ENCODE results near the gene SLAIN1.
A peak's percentile ranks its signal among the peaks of the same experiment; 100 is the strongest.

Gene SLAIN1

GRCh38 chr13:77703408-77703807 lies 5.9 kb downstream of the SLAIN1 start:
- WGBS (ENCODE audit: insufficient coverage): 100% methylated on average over 4 of the region's 5 CpGs
- H3K36me3 ChIP-seq (ENCODE audit: control insufficient read depth in 4 of 4, insufficient read depth in 4 of 4, low read length in 3 of 4): peaks cover 9 to 21% (median 16%) of the 10 kb centered on the region in 4 experiments
- DNase-seq: no peak
- H3K4me3 ChIP-seq (ENCODE audit: control insufficient read depth in 1 of 7, extremely low read depth in 1 of 7, insufficient read depth in 4 of 7, low read depth in 2 of 7, low read length in 6 of 7): no peak overlapping the region
- no peaks in the 10 kb centered on the region for H3K27me3 ChIP-seq (replicated peaks in 2 of 5; ENCODE audit: control insufficient read depth in 4 of 5, insufficient read depth in 5 of 5, low read length in 4 of 5)
- ChIA-PET CTCF (interaction anchor here (0.5 kb wide), 1 partner anchor 105 kb away, joined by 3 read pairs; no protein-coding TSS in a partner anchor), POLR2A (no interaction called here)
- H3K4me1 ChIP-seq (ENCODE audit: control extremely low read depth in 1 of 4, control insufficient read depth in 4 of 4, insufficient read depth in 4 of 4, low read length in 3 of 4): peaks cover 8 to 18% (median 13%) of the 10 kb centered on the region in 4 experiments
- no peak overlapping the region for H3K27ac ChIP-seq (ENCODE audit: insufficient read depth in 1 of 2, low read depth in 1 of 2, low read length in 2 of 2, poor library complexity in 1 of 2, severe bottlenecking in 2 of 2)
- H3K9me3 ChIP-seq (ENCODE audit: control extremely low read depth in 1 of 5, control insufficient read depth in 4 of 5, insufficient read depth in 2 of 5, low read depth in 1 of 5, low read length in 4 of 5): peaks cover 0 to 14% (median 6%) of the 10 kb centered on the region in 5 experiments

GRCh38 chr13:77714119-77714755 lies 16.8 kb downstream of the SLAIN1 start:
- Histone ChIP-seq H3K27me3 (replicated peaks in 2 of 5; ENCODE audit: control insufficient read depth in 4 of 5, insufficient read depth in 5 of 5, low read length in 4 of 5) (no peaks in the 10 kb centered on the region), H3K9me3 (ENCODE audit: control extremely low read depth in 1 of 5, control insufficient read depth in 4 of 5, insufficient read depth in 2 of 5, low read depth in 1 of 5, low read length in 4 of 5) (peaks cover under 1 to 19% (median 6%) of the 10 kb centered on the region in 5 experiments), H3K4me3 (ENCODE audit: control insufficient read depth in 1 of 7, extremely low read depth in 1 of 7, insufficient read depth in 4 of 7, low read depth in 2 of 7, low read length in 6 of 7) (no peak overlapping the region), H3K36me3 (ENCODE audit: control insufficient read depth in 4 of 4, insufficient read depth in 4 of 4, low read length in 3 of 4) (no peaks in the 10 kb centered on the region), H3K4me1 (ENCODE audit: control extremely low read depth in 1 of 4, control insufficient read depth in 4 of 4, insufficient read depth in 4 of 4, low read length in 3 of 4) (no peaks in the 10 kb centered on the region), H3K27ac (ENCODE audit: insufficient read depth in 1 of 2, low read depth in 1 of 2, low read length in 2 of 2, poor library complexity in 1 of 2, severe bottlenecking in 2 of 2) (no peak overlapping the region)
- 100% methylated on average over 2 of the region's 3 CpGs for WGBS (ENCODE audit: insufficient coverage)
- no peak for DNase-seq
- ChIA-PET CTCF (no interaction called here), POLR2A (no interaction called here)

- Histone ChIP-seq H3K9me3 (ENCODE audit: control extremely low read depth in 1 of 5, control insufficient read depth in 4 of 5, insufficient read depth in 2 of 5, low read depth in 1 of 5, low read length in 4 of 5) (peaks cover 0 to 9% (median 0%) of the 10 kb centered on the region in 5 experiments), H3K4me1 (ENCODE audit: control extremely low read depth in 1 of 4, control insufficient read depth in 4 of 4, insufficient read depth in 4 of 4, low read length in 3 of 4) (no peaks in the 10 kb centered on the region), H3K27ac (ENCODE audit: insufficient read depth in 1 of 2, low read depth in 1 of 2, low read length in 2 of 2, poor library complexity in 1 of 2, severe bottlenecking in 2 of 2) (no peak overlapping the region), H3K4me3 (ENCODE audit: control insufficient read depth in 1 of 7, extremely low read depth in 1 of 7, insufficient read depth in 4 of 7, low read depth in 2 of 7, low read length in 6 of 7) (no peak overlapping the region), H3K27me3 (replicated peaks in 2 of 5; ENCODE audit: control insufficient read depth in 4 of 5, insufficient read depth in 5 of 5, low read length in 4 of 5) (no peaks in the 10 kb centered on the region), H3K36me3 (ENCODE audit: control insufficient read depth in 4 of 4, insufficient read depth in 4 of 4, low read length in 3 of 4) (peaks cover 4 to 10% (median 5%) of the 10 kb centered on the region in 4 experiments)
- CTCF ChIA-PET: no interaction called here
- POLR2A ChIA-PET: no interaction called here
- no peak for DNase-seq
- WGBS (ENCODE audit: insufficient coverage): no CpG with 5 or more reads among the region's 1 CpG
These were observed 17.9 kb downstream of the SLAIN1 start for GRCh38 chr13:77715233-77715891.

- CTCF ChIA-PET: no interaction called here
These were observed 19.2 kb downstream of the SLAIN1 start for GRCh38 chr13:77716692-77717091.

DNA sequence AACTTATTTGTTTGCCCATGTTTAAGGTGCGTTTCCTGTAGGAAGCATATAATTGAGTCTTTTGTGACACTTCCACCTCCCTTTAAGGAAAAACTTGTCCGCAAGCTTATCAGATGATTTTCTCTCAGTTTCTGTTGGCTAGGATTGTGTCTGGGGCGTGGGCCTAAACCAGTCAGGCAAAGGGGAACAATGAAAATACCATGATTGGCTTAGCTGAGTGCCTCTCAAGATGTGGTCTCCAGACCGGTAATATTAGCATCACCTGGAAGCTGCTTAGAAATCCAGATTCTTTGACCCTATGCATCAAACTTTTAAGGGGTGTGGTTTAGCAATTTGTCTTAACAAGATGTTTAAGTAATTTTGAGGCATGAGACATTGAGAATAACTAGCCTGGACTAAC lies 20.0 kb downstream of the SLAIN1 start:
- WGBS (ENCODE audit: insufficient coverage): 100% methylated on average over 3 of the region's 4 CpGs
- peaks cover 0 to 4% (median 0%) of the 10 kb centered on the region in 5 experiments for H3K9me3 ChIP-seq (ENCODE audit: control extremely low read depth in 1 of 5, control insufficient read depth in 4 of 5, insufficient read depth in 2 of 5, low read depth in 1 of 5, low read length in 4 of 5)
- no peak overlapping the region for H3K27ac ChIP-seq (ENCODE audit: insufficient read depth in 1 of 2, low read depth in 1 of 2, low read length in 2 of 2, poor library complexity in 1 of 2, severe bottlenecking in 2 of 2)
- peaks cover 5 to 26% (median 18%) of the 10 kb centered on the region in 4 experiments for H3K36me3 ChIP-seq (ENCODE audit: control insufficient read depth in 4 of 4, insufficient read depth in 4 of 4, low read length in 3 of 4)
- ChIA-PET CTCF (no interaction called here), POLR2A (no interaction called here)
- no peaks in the 10 kb centered on the region for H3K4me1 ChIP-seq (ENCODE audit: control extremely low read depth in 1 of 4, control insufficient read depth in 4 of 4, insufficient read depth in 4 of 4, low read length in 3 of 4)
- DNase-seq: no peak
- no peaks in the 10 kb centered on the region for H3K27me3 ChIP-seq (replicated peaks in 2 of 5; ENCODE audit: control insufficient read depth in 4 of 5, insufficient read depth in 5 of 5, low read length in 4 of 5)
- no peak overlapping the region for H3K4me3 ChIP-seq (ENCODE audit: control insufficient read depth in 1 of 7, extremely low read depth in 1 of 7, insufficient read depth in 4 of 7, low read depth in 2 of 7, low read length in 6 of 7)

More at GRCh38 chr13:77716692-77717091, 19.2 kb downstream of the SLAIN1 start:
- no peak overlapping the region for H3K4me3 ChIP-seq (ENCODE audit: control insufficient read depth in 1 of 7, extremely low read depth in 1 of 7, insufficient read depth in 4 of 7, low read depth in 2 of 7, low read length in 6 of 7)
- peaks cover 0 to 4% (median 0%) of the 10 kb centered on the region in 5 experiments for H3K9me3 ChIP-seq (ENCODE audit: control extremely low read depth in 1 of 5, control insufficient read depth in 4 of 5, insufficient read depth in 2 of 5, low read depth in 1 of 5, low read length in 4 of 5)
- H3K27ac ChIP-seq (ENCODE audit: insufficient read depth in 1 of 2, low read depth in 1 of 2, low read length in 2 of 2, poor library complexity in 1 of 2, severe bottlenecking in 2 of 2): no peak overlapping the region
- peaks cover 5 to 19% (median 13%) of the 10 kb centered on the region in 4 experiments for H3K36me3 ChIP-seq (ENCODE audit: control insufficient read depth in 4 of 4, insufficient read depth in 4 of 4, low read length in 3 of 4)
- WGBS (ENCODE audit: insufficient coverage): 100% methylated on average over 1 of the region's 2 CpGs
- no peak for DNase-seq
- POLR2A ChIA-PET: no interaction called here
- H3K27me3 ChIP-seq (replicated peaks in 2 of 5; ENCODE audit: control insufficient read depth in 4 of 5, insufficient read depth in 5 of 5, low read length in 4 of 5): no peaks in the 10 kb centered on the region
- no peaks in the 10 kb centered on the region for H3K4me1 ChIP-seq (ENCODE audit: control extremely low read depth in 1 of 4, control insufficient read depth in 4 of 4, insufficient read depth in 4 of 4, low read length in 3 of 4)

- ChIA-PET CTCF (no interaction called here), POLR2A (no interaction called here)
- Histone ChIP-seq H3K4me1 (ENCODE audit: control extremely low read depth in 1 of 4, control insufficient read depth in 4 of 4, insufficient read depth in 4 of 4, low read length in 3 of 4) (no peaks in the 10 kb centered on the region), H3K27me3 (replicated peaks in 2 of 5; ENCODE audit: control insufficient read depth in 4 of 5, insufficient read depth in 5 of 5, low read length in 4 of 5) (no peaks in the 10 kb centered on the region), H3K27ac (ENCODE audit: insufficient read depth in 1 of 2, low read depth in 1 of 2, low read length in 2 of 2, poor library complexity in 1 of 2, severe bottlenecking in 2 of 2) (no peak overlapping the region), H3K36me3 (ENCODE audit: control insufficient read depth in 4 of 4, insufficient read depth in 4 of 4, low read length in 3 of 4) (peaks cover 5 to 36% (median 29%) of the 10 kb centered on the region in 4 experiments), H3K9me3 (ENCODE audit: control extremely low read depth in 1 of 5, control insufficient read depth in 4 of 5, insufficient read depth in 2 of 5, low read depth in 1 of 5, low read length in 4 of 5) (peaks cover 0 to 2% (median 0%) of the 10 kb centered on the region in 5 experiments), H3K4me3 (ENCODE audit: control insufficient read depth in 1 of 7, extremely low read depth in 1 of 7, insufficient read depth in 4 of 7, low read depth in 2 of 7, low read length in 6 of 7) (no peak overlapping the region)
- DNase-seq: no peak
These were observed 21.6 kb downstream of the SLAIN1 start for GRCh38 chr13:77719128-77719527.

- Histone ChIP-seq H3K36me3 (ENCODE audit: control insufficient read depth in 4 of 4, insufficient read depth in 4 of 4, low read length in 3 of 4) (peaks cover 5 to 36% (median 30%) of the 10 kb centered on the region in 4 experiments), H3K9me3 (ENCODE audit: control extremely low read depth in 1 of 5, control insufficient read depth in 4 of 5, insufficient read depth in 2 of 5, low read depth in 1 of 5, low read length in 4 of 5) (no peaks in the 10 kb centered on the region), H3K27ac (ENCODE audit: insufficient read depth in 1 of 2, low read depth in 1 of 2, low read length in 2 of 2, poor library complexity in 1 of 2, severe bottlenecking in 2 of 2) (no peak overlapping the region), H3K27me3 (replicated peaks in 2 of 5; ENCODE audit: control insufficient read depth in 4 of 5, insufficient read depth in 5 of 5, low read length in 4 of 5) (no peaks in the 10 kb centered on the region), H3K4me3 (ENCODE audit: control insufficient read depth in 1 of 7, extremely low read depth in 1 of 7, insufficient read depth in 4 of 7, low read depth in 2 of 7, low read length in 6 of 7) (no peak overlapping the region), H3K4me1 (ENCODE audit: control extremely low read depth in 1 of 4, control insufficient read depth in 4 of 4, insufficient read depth in 4 of 4, low read length in 3 of 4) (peaks cover 4 to 14% (median 9%) of the 10 kb centered on the region in 4 experiments)
- 93% methylated on average over 3 of the region's 5 CpGs for WGBS (ENCODE audit: insufficient coverage)
- ChIA-PET CTCF (no interaction called here), POLR2A (no interaction called here)
- DNase-seq: peak in 1 of 3 donors; percentile 11
These were observed 23.5 kb downstream of the SLAIN1 start for GRCh38 chr13:77720988-77721387.

Measured in common myeloid progenitor, CD34-positive (primary cell).